OCI-LY7 (cell line): ENCODE measurements around the gene TCF12.

Source experiments
- CTCF ChIP-seq: fragments of 200-600 bp; sonication (generic); conservative IDR thresholded peaks from 2 replicates; pipeline ENCODE4 v1.5.1; 2014; ENCODE audit warnings: mild to moderate bottlenecking, antibody characterized with exemption, low read length, moderate library complexity, mixed read lengths
- EZH2phosphoT487 ChIP-seq: fragments of 200-600 bp; sonication (generic); IDR thresholded peaks from 2 replicates; pipeline ENCODE4 v1.6.1; 2018; ENCODE audit warnings: low read depth, borderline replicate concordance, mild to moderate bottlenecking, mixed run types, antibody characterized with exemption, low read length, moderate library complexity, mixed read lengths

DNA sequence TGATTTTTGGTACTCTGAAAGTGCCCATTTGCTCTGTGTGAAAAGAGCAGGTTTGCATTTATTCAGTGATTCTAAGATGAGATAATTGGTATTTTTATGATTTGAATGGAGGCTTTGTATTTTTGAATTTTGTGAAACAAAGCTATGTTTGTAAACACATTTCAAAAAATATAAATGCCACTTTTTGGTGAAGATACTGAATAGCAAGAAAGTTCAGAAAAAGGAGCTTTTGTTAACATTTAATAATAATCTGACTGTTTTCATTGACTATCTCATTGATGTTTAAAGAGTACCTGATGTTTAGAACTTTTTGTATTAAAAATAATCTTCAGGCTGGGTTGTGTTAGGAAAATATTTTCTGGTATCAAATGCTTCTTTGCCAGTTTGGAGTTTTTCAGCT, 23.7 kb downstream of the TCF12 start:
- TF ChIP-seq CTCF: no peak
- no peak for TF ChIP-seq EZH2phosphoT487
